Activated CD4-positive, alpha-beta T cell treated with anti-CD3 and anti-CD28 coated beads for 24 hours (primary cell): ENCODE data around the gene EYA2.

Experiments
- DNase-seq, 2 donors: peaks; one replicate each; pipeline ENCODE4 v3.0.0-alpha.2; 2020; ENCODE audit warnings: low read depth in 2 of 2

EYA2 gene

GRCh38 chr20:47111576-47111975 lies 216.9 kb downstream of the EYA2 start:
- DNase-seq: no peak

GRCh38 chr20:47113362-47114109 lies 218.9 kb downstream of the EYA2 start:
- DNase-seq: no peak

- DNase-seq: no peak
Measured at GRCh38 chr20:47115694-47116093, 221.1 kb downstream of the EYA2 start.

- no peak for DNase-seq
Measured at GRCh38 chr20:47117371-47117770, 222.7 kb downstream of the EYA2 start.

GRCh38 chr20:47117773-47118172 lies 223.1 kb downstream of the EYA2 start:
- no peak for DNase-seq

GRCh38 chr20:47118206-47118605 lies 223.6 kb downstream of the EYA2 start:
- no peak for DNase-seq

- DNase-seq: no peak
Measured at GRCh38 chr20:47118641-47119040, 224.0 kb downstream of the EYA2 start.

GRCh38 chr20:47120346-47120936 lies 225.8 kb downstream of the EYA2 start:
- no peak for DNase-seq

GRCh38 chr20:47122560-47122959 lies 227.9 kb downstream of the EYA2 start:
- no peak for DNase-seq

- DNase-seq: no peak
Measured at GRCh38 chr20:47124181-47124717, 229.6 kb downstream of the EYA2 start.

- DNase-seq: no peak
Measured at GRCh38 chr20:47125508-47125757, 230.8 kb downstream of the EYA2 start.

GRCh38 chr20:47125758-47126591 lies 231.3 kb downstream of the EYA2 start:
- no peak for DNase-seq

GRCh38 chr20:47126709-47127108 lies 232.1 kb downstream of the EYA2 start:
- no peak for DNase-seq

GRCh38 chr20:47127546-47127945 lies 232.9 kb downstream of the EYA2 start:
- no peak for DNase-seq

GRCh38 chr20:47127999-47128398 lies 233.4 kb downstream of the EYA2 start:
- no peak for DNase-seq

- DNase-seq: no peak
Measured at GRCh38 chr20:47129306-47129705, 234.7 kb downstream of the EYA2 start.

- DNase-seq: no peak
Measured at GRCh38 chr20:47133809-47134456, 239.3 kb downstream of the EYA2 start.

- no peak for DNase-seq
Measured at GRCh38 chr20:47136782-47137181, 242.1 kb downstream of the EYA2 start.

- DNase-seq: no peak
Measured at GRCh38 chr20:47137231-47137870, 242.7 kb downstream of the EYA2 start.

- no peak for DNase-seq
Measured at GRCh38 chr20:47139934-47140535, 245.4 kb downstream of the EYA2 start.

- no peak for DNase-seq
Measured at GRCh38 chr20:47141350-47141921, 246.8 kb downstream of the EYA2 start.
